DND-41 (cell line): ENCODE measurements around the gene DYNLT2.

Source experiments
- EZH2 ChIP-seq: IDR thresholded peaks from 3 replicates; pipeline ENCODE4 v1.6.1; 2012; ENCODE audit warnings: borderline replicate concordance, low read depth, mild to moderate bottlenecking, moderate library complexity, low read length, inconsistent platforms; ENCODE audit not compliant: severe bottlenecking
- TF ChIP-seq, protein P1 (sequence below): IDR thresholded peaks from 2 replicates; pipeline ENCODE4 v1.5.1; 2012; ENCODE audit warnings: borderline replicate concordance, low read length, moderate library complexity, mild to moderate bottlenecking; ENCODE audit not compliant: poor library complexity, severe bottlenecking; ENCODE audit errors: extremely low read depth

DNA sequence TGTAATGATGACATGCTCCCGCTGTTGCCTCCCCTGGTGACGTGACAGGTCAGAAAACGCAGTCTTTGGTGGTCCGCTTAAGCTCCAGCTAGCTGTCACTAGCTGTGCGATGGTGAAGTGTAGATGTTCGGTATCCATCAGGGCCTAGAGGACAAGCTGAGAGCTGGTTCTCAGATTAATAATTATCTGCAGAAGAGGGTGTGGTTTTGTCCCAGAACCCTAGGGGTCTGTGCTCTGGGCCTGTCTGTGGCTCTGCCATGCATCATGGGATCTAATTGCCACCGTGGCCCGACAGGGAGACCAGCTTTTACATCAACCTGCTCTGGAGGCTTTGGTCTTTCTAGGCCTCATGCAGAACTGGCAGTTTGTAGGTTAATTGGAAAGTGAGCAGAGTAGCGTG, 34.2 kb upstream of the DYNLT2 start:
- TF ChIP-seq, protein P1, sequence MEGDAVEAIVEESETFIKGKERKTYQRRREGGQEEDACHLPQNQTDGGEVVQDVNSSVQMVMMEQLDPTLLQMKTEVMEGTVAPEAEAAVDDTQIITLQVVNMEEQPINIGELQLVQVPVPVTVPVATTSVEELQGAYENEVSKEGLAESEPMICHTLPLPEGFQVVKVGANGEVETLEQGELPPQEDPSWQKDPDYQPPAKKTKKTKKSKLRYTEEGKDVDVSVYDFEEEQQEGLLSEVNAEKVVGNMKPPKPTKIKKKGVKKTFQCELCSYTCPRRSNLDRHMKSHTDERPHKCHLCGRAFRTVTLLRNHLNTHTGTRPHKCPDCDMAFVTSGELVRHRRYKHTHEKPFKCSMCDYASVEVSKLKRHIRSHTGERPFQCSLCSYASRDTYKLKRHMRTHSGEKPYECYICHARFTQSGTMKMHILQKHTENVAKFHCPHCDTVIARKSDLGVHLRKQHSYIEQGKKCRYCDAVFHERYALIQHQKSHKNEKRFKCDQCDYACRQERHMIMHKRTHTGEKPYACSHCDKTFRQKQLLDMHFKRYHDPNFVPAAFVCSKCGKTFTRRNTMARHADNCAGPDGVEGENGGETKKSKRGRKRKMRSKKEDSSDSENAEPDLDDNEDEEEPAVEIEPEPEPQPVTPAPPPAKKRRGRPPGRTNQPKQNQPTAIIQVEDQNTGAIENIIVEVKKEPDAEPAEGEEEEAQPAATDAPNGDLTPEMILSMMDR, result no peak
- no peak for TF ChIP-seq EZH2
